Mononuclear cell (primary cell): ENCODE measurements around the gene PLOD1. TPM values are rescaled to one million over a fixed set of nuclear protein-coding genes. Genes with fewer than 3 reads are reported as not detected.
"Not testable (repeated sequence)": the region's sequence is repeated elsewhere in the genome, so short reads cannot be mapped to it uniquely, and the experiment has no call there.

Source experiments
- H3K27me3 ChIP-seq: 2 replicates; pipeline ENCODE4 v1.6.0; 2011; ENCODE audit warnings: low read length, control low read depth; ENCODE audit not compliant: insufficient read depth
- H3K4me1 ChIP-seq: 2 replicates; pipeline ENCODE4 v1.5.1; 2011; ENCODE audit warnings: mild to moderate bottlenecking, low read length, control low read depth; ENCODE audit not compliant: insufficient read depth
- H3K4me3 ChIP-seq: 2 replicates; pipeline ENCODE4 v1.5.1; 2011; ENCODE audit warnings: mild to moderate bottlenecking, low read length, moderate library complexity
- H3K9me3 ChIP-seq: 2 replicates; pipeline ENCODE4 v1.5.1; 2011; ENCODE audit warnings: low read depth, mild to moderate bottlenecking, control low read depth, low read length
- total RNA-seq: library from RNA; depleted of rRNA; stranded (reverse); fragments of >200 nt; gene quantifications from one replicate; pipeline ENCODE4 v1.2.3, GENCODE V29; 2012

The PLOD1 gene
- total RNA-seq, 1 donor = 21.8 TPM

- Histone ChIP-seq H3K4me3 (no peak overlapping the region), H3K4me1 (no peaks in the 10 kb centered on the region), H3K9me3 (no peaks in the 10 kb centered on the region), H3K27me3 (no peaks in the 10 kb centered on the region)
Observed at GRCh38 chr1:11991969-11992676, 57.6 kb downstream of the PLOD1 start.

GRCh38 chr1:11997081-11997850 is 62.7 kb downstream of the PLOD1 start:
- no peak overlapping the region for H3K4me3 ChIP-seq
- no peaks in the 10 kb centered on the region for H3K4me1 ChIP-seq
- no peaks in the 10 kb centered on the region for H3K9me3 ChIP-seq
- no peaks in the 10 kb centered on the region for H3K27me3 ChIP-seq

- Histone ChIP-seq H3K4me3 (no peak overlapping the region), H3K9me3 (no peaks in the 10 kb centered on the region), H3K4me1 (no peaks in the 10 kb centered on the region), H3K27me3 (no peaks in the 10 kb centered on the region)
Observed at GRCh38 chr1:11998636-11999035, 64.1 kb downstream of the PLOD1 start.

GRCh38 chr1:11999236-11999635 is 64.7 kb downstream of the PLOD1 start:
- H3K27me3 ChIP-seq = no peaks in the 10 kb centered on the region
- no peak overlapping the region for H3K4me3 ChIP-seq
- H3K4me1 ChIP-seq = no peaks in the 10 kb centered on the region
- H3K9me3 ChIP-seq = no peaks in the 10 kb centered on the region

- Histone ChIP-seq H3K4me3 (no peak overlapping the region), H3K27me3 (no peaks in the 10 kb centered on the region), H3K9me3 (no peaks in the 10 kb centered on the region), H3K4me1 (no peaks in the 10 kb centered on the region)
Observed at GRCh38 chr1:12001249-12001917, 66.9 kb downstream of the PLOD1 start.

GRCh38 chr1:12001996-12002493 is 67.5 kb downstream of the PLOD1 start:
- H3K9me3 ChIP-seq = no peaks in the 10 kb centered on the region
- no peak overlapping the region for H3K4me3 ChIP-seq

GRCh38 chr1:12003762-12004161 is 69.2 kb downstream of the PLOD1 start:
- H3K4me1 ChIP-seq = no peaks in the 10 kb centered on the region
- H3K4me3 ChIP-seq = no peak overlapping the region
- H3K9me3 ChIP-seq = no peaks in the 10 kb centered on the region
- no peaks in the 10 kb centered on the region for H3K27me3 ChIP-seq

More at GRCh38 chr1:12001996-12002493, 67.5 kb downstream of the PLOD1 start:
- Histone ChIP-seq H3K4me1 (no peaks in the 10 kb centered on the region), H3K27me3 (no peaks in the 10 kb centered on the region)

GRCh38 chr1:12005488-12006166 is 71.1 kb downstream of the PLOD1 start:
- Histone ChIP-seq H3K27me3 (no peaks in the 10 kb centered on the region), H3K4me1 (no peaks in the 10 kb centered on the region), H3K9me3 (no peaks in the 10 kb centered on the region), H3K4me3 (no peak overlapping the region)

- H3K27me3 ChIP-seq = no peaks in the 10 kb centered on the region
- H3K4me1 ChIP-seq = no peaks in the 10 kb centered on the region
- no peak overlapping the region for H3K4me3 ChIP-seq
- H3K9me3 ChIP-seq = no peaks in the 10 kb centered on the region
Observed at GRCh38 chr1:12006167-12006921, 71.8 kb downstream of the PLOD1 start.

GRCh38 chr1:12007204-12007603 is 72.7 kb downstream of the PLOD1 start:
- H3K4me1 ChIP-seq = no peaks in the 10 kb centered on the region
- no peaks in the 10 kb centered on the region for H3K27me3 ChIP-seq
- H3K9me3 ChIP-seq = no peaks in the 10 kb centered on the region
- no peak overlapping the region for H3K4me3 ChIP-seq

- H3K9me3 ChIP-seq, H3K27me3 ChIP-seq, H3K4me1 ChIP-seq, H3K4me3 ChIP-seq: not testable (repeated sequence)
Observed at GRCh38 chr1:12008355-12008754, 73.8 kb downstream of the PLOD1 start.

GRCh38 chr1:12009318-12009947 is 74.9 kb downstream of the PLOD1 start:
- Histone ChIP-seq H3K27me3 (no peaks in the 10 kb centered on the region), H3K9me3 (no peaks in the 10 kb centered on the region), H3K4me1 (no peaks in the 10 kb centered on the region), H3K4me3 (no peak overlapping the region)

- Histone ChIP-seq H3K4me1 (no peaks in the 10 kb centered on the region), H3K9me3 (no peaks in the 10 kb centered on the region), H3K4me3 (no peak overlapping the region), H3K27me3 (no peaks in the 10 kb centered on the region)
Observed at GRCh38 chr1:12010746-12011570, 76.4 kb downstream of the PLOD1 start.
